ENCODE data around the gene ZNF618.

ZNF618 gene

DNA sequence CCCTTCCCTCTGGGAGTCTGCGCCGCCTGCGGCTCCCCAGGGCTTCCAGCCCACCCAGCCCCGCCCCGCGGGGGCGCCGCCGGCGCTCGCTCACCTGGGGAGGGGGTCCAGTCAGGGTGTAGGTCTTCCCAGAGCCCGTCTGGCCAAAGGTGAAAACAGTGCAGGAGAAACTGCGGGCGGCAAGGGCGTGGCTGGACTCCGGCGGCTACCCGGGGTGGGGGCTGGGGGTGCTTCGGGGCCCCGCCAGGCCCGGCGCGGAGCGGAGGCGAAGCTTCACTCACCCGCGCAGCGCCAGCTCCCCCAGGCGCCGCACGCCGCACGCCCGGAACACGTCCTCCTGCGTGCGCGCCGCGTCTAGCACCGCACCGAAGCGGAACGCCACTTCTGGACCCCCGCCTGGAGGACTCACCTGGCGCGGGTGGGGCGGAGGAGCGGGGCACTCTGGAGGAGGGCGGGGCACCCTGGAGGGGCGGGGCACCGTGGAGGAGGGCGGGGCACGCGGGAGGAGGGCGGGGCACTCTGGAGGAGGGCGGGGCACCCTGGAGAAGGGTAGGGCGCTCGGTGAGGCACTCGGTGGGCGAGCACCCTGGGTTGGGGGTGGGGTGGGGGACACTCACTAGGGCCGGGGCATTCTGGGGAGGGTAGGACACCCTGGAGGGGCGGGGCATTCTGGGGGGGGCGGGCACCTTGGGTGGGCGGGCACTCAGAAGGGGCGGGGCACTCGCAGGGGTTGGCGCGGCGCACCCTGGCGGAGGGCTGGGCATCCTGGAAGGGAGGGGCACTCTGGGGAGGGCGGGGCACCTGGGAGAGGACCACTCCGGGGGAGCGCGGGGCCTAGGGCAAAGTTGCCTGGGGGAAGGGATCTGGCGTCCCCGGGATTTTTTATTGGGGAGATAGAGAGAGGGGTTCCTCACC lies 222.2 kb downstream of the ZNF618 start:
- FAIRE-seq, result no peak
- DNase-seq (ENCODE audit: insufficient read length), result no peak
- TF ChIP-seq POLR2A (IDR thresholded peaks at IDR 0.05; ENCODE audit: low read depth, low read length) (no peak), TAF1 (IDR thresholded peaks at IDR 0.05; ENCODE audit: borderline replicate concordance, low read depth, low read length) (no peak), POLR2AphosphoS5 (IDR thresholded peaks at IDR 0.05; ENCODE audit: low read depth, low read length) (no peak)

- DNase-seq (ENCODE audit: insufficient read length) (no peak), FAIRE-seq (no peak)
- no peak for TF ChIP-seq TAF1 (IDR thresholded peaks at IDR 0.05; ENCODE audit: borderline replicate concordance, low read depth, low read length)
- TF ChIP-seq POLR2AphosphoS5 (IDR thresholded peaks at IDR 0.05; ENCODE audit: low read depth, low read length), result no peak
- TF ChIP-seq POLR2A (IDR thresholded peaks at IDR 0.05; ENCODE audit: low read depth, low read length), result no peak
These were observed 223.0 kb downstream of the ZNF618 start, which contains the start of gene KIF12 for GRCh38 chr9:114098936-114099668. Gene KIF12, minus strand, starts transcription at chr9:114099292. Its CDS starts 16 bp downstream, at chr9:114099276.

- FAIRE-seq (no peak), DNase-seq (ENCODE audit: insufficient read length) (no peak)
- TF ChIP-seq POLR2A (IDR thresholded peaks at IDR 0.05; ENCODE audit: low read depth, low read length) (no peak), POLR2AphosphoS5 (IDR thresholded peaks at IDR 0.05; ENCODE audit: low read depth, low read length) (no peak), TAF1 (IDR thresholded peaks at IDR 0.05; ENCODE audit: borderline replicate concordance, low read depth, low read length) (no peak)
These were observed 223.7 kb downstream of the ZNF618 start for GRCh38 chr9:114099669-114100270.

- TF ChIP-seq POLR2A (IDR thresholded peaks at IDR 0.05; ENCODE audit: low read depth, low read length), result no peak
- TF ChIP-seq POLR2AphosphoS5 (IDR thresholded peaks at IDR 0.05; ENCODE audit: low read depth, low read length), result no peak
- TF ChIP-seq TAF1 (IDR thresholded peaks at IDR 0.05; ENCODE audit: borderline replicate concordance, low read depth, low read length), result no peak
- no peak for DNase-seq (ENCODE audit: insufficient read length)
- FAIRE-seq, result no peak
These were observed 224.4 kb downstream of the ZNF618 start for GRCh38 chr9:114100536-114100935.

DNA sequence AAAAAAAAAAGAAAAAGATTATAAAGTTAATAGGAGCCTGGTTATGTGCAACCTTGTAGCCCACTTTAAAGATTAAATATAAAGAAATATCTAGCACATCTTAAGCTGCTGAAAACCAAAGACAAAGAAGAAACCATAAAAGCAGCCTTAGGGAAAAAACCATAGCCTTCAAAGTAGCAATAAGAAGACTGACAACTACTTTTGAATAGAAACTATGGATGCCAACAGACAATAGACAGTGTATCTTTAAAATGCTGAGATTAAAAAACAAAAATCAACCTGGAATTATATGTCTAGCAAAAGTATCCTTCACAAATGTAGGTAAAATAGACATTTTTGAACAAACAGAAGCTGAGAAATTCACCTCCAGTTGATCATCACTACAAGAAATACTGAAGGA lies 226.4 kb downstream of the ZNF618 start:
- TF ChIP-seq POLR2A (IDR thresholded peaks at IDR 0.05; ENCODE audit: low read depth, low read length), result no peak
- no peak for TF ChIP-seq TAF1 (IDR thresholded peaks at IDR 0.05; ENCODE audit: borderline replicate concordance, low read depth, low read length)
- no peak for TF ChIP-seq POLR2AphosphoS5 (IDR thresholded peaks at IDR 0.05; ENCODE audit: low read depth, low read length)
- no peak for FAIRE-seq
- no peak for DNase-seq (ENCODE audit: insufficient read length)

DNA sequence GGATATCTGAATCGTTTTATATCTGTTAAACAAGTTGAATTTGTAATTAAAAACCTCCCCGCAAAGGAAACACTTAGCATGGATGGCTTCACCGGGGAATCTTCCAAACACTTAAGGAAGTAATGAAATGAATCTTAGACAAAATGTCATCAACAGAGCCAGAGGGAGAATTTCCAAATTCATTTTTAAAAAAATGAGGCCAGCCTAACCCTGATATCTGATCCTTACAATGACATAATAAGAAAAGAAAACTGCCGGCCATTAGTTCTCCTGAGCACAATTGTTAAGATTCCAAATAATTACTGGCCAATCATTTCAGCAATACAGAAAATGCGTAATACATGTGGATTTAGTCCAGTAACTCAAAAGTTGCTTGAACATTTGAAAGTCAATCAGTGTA lies 229.1 kb downstream of the ZNF618 start:
- FAIRE-seq, result no peak

More for the DNA sequence above, 229.1 kb downstream of the ZNF618 start:
- DNase-seq (ENCODE audit: insufficient read length), result no peak
- TF ChIP-seq POLR2A (IDR thresholded peaks at IDR 0.05; ENCODE audit: low read depth, low read length) (no peak), TAF1 (IDR thresholded peaks at IDR 0.05; ENCODE audit: borderline replicate concordance, low read depth, low read length) (no peak), POLR2AphosphoS5 (IDR thresholded peaks at IDR 0.05; ENCODE audit: low read depth, low read length) (no peak)

All from GM12892 (cell line).